Epithelial cell of esophagus (primary cell): Measurements from ENCODE around the gene CEP43.

ENCODE experiments used
- DNase-seq: peaks from one replicate; pipeline ENCODE4 v3.0.0; 2010; ENCODE audit warnings: low read depth
- H3K4me3 ChIP-seq: 2 replicates; pipeline ENCODE4 v1.5.1; 2011; ENCODE audit warnings: mild to moderate bottlenecking, low read length, control low read depth
- CTCF ChIP-seq: IDR thresholded peaks from 2 replicates; pipeline ENCODE4 v1.5.1; 2011; ENCODE audit warnings: low read depth, mild to moderate bottlenecking, low read length, control low read depth, inconsistent platforms; ENCODE audit not compliant: insufficient read depth; ENCODE audit errors: missing control alignments

The CEP43 gene

GRCh38 chr6:167027772-167028171, 28.6 kb downstream of the CEP43 start:
- no peak for DNase-seq
- H3K4me3 ChIP-seq = no peak overlapping the region
- TF ChIP-seq CTCF = no peak

- DNase-seq = no peak
- no peak overlapping the region for H3K4me3 ChIP-seq
- TF ChIP-seq CTCF = no peak
Measured at GRCh38 chr6:167030222-167031072, 31.2 kb downstream of the CEP43 start.

- no peak for TF ChIP-seq CTCF
- H3K4me3 ChIP-seq = no peak overlapping the region
- peak; percentile 60 for DNase-seq
Measured at GRCh38 chr6:167031082-167031709, 32.0 kb downstream of the CEP43 start.

GRCh38 chr6:167034056-167034455, 34.9 kb downstream of the CEP43 start:
- DNase-seq = no peak
- no peak overlapping the region for H3K4me3 ChIP-seq
- no peak for TF ChIP-seq CTCF

- DNase-seq = no peak
- TF ChIP-seq CTCF = no peak
- no peak overlapping the region for H3K4me3 ChIP-seq
Measured at GRCh38 chr6:167037762-167038161, 38.6 kb downstream of the CEP43 start.

GRCh38 chr6:167044696-167045095, 45.5 kb downstream of the CEP43 start:
- no peak for DNase-seq
- H3K4me3 ChIP-seq = no peak overlapping the region
- no peak for TF ChIP-seq CTCF
